ENCODE measurements around the gene CALD1.

DNA sequence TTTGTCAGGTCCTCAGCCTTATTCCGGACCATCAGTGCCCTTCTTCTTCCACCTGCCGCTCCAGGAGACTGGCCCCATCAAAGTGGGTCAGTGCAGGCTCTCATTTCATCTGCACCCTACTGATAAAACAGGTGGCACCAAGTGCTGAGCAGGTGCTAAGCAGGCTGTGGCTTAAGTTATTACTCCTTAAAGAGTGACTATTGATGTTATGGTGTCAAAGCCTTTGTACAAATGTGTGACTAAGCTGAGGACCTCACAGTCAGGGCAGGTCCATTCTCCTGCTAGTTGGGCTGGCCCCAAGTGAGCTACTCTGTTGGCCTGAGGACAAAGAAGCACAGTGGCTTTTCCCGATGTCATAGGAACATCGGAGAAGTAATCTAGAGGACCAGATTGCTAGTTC is 11.2 kb upstream of the CALD1 start:
- TF ChIP-seq CTCF (IDR thresholded peaks at IDR 0.05; ENCODE audit: poor library complexity, severe bottlenecking) (no peak), TAF1 (IDR thresholded peaks at IDR 0.05; ENCODE audit: low read depth) (no peak), REST (IDR thresholded peaks at IDR 0.05; ENCODE audit: borderline replicate concordance) (no peak), POLR2AphosphoS5 (IDR thresholded peaks at IDR 0.05) (no peak)
